ENCODE data around the gene PIGL.

DNA sequence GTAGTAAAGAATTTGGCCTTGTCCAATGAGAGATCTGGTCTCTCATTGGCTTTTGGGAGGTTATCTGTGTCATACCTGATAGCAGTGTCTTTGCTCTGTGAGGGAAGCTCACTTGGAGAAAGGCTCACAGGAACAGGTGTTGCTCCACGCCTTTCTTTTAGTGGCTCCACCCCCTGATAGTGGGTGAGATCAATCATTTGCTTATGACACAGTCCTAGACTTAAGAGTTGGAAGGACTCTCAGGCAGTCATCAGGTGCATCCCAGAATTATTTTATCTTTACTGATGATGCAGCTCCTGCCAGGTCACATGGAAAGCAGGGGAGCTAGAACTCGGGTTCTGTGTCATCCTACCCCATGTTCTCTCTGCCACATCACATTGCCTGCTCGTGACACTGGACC, 76.9 kb downstream of the PIGL start:
- TF ChIP-seq MYC (IDR thresholded peaks at IDR 0.05; ENCODE audit: low read depth, low read length) = no peak
- TF ChIP-seq, protein P1, sequence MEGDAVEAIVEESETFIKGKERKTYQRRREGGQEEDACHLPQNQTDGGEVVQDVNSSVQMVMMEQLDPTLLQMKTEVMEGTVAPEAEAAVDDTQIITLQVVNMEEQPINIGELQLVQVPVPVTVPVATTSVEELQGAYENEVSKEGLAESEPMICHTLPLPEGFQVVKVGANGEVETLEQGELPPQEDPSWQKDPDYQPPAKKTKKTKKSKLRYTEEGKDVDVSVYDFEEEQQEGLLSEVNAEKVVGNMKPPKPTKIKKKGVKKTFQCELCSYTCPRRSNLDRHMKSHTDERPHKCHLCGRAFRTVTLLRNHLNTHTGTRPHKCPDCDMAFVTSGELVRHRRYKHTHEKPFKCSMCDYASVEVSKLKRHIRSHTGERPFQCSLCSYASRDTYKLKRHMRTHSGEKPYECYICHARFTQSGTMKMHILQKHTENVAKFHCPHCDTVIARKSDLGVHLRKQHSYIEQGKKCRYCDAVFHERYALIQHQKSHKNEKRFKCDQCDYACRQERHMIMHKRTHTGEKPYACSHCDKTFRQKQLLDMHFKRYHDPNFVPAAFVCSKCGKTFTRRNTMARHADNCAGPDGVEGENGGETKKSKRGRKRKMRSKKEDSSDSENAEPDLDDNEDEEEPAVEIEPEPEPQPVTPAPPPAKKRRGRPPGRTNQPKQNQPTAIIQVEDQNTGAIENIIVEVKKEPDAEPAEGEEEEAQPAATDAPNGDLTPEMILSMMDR (IDR thresholded peaks at IDR 0.05; ENCODE audit: extremely low read depth in 1 of 2, insufficient read depth in 1 of 2, low read depth in 1 of 2, low read length in 2 of 2) = no peak
- no peak for TF ChIP-seq EZH2 (IDR thresholded peaks at IDR 0.05; ENCODE audit: borderline replicate concordance, low read depth, low read length, severe bottlenecking)
- TF ChIP-seq, protein P2, sequence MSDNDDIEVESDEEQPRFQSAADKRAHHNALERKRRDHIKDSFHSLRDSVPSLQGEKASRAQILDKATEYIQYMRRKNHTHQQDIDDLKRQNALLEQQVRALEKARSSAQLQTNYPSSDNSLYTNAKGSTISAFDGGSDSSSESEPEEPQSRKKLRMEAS (IDR thresholded peaks at IDR 0.05; ENCODE audit: insufficient read depth, insufficient read length) = no peak
- TF ChIP-seq POLR2A (IDR thresholded peaks at IDR 0.05; ENCODE audit: low read depth, low read length) = no peak
- TF ChIP-seq POLR2AphosphoS5 (IDR thresholded peaks at IDR 0.05; ENCODE audit: insufficient read depth, low read depth, low read length) = no peak
- no peak for TF ChIP-seq FOS (IDR thresholded peaks at IDR 0.05; ENCODE audit: borderline replicate concordance, insufficient read depth, low read length)
- no peak for TF ChIP-seq JUN (IDR thresholded peaks at IDR 0.05; ENCODE audit: borderline replicate concordance, insufficient read depth, insufficient read length, low read depth)
- no peak for TF ChIP-seq GATA2 (IDR thresholded peaks at IDR 0.05; ENCODE audit: insufficient read depth, insufficient read length, low read depth, low read length)

All from endothelial cell of umbilical vein (primary cell).